Activated CD4-positive, alpha-beta memory T cell treated with anti-CD3 and anti-CD28 coated beads, Interleukin-2, amount 10 ng/mL, durations not matched to agents 7 days and 5 days (primary cell): ENCODE measurements around the gene ALKBH8. TPM values are rescaled to one million over a fixed set of nuclear protein-coding genes. Genes with fewer than 3 reads are reported as not detected.
"Not testable (repeated sequence)": the region's sequence is repeated elsewhere in the genome, so short reads cannot be mapped to it uniquely, and the experiment has no call there.

ENCODE experiments used
- CTCF ChIA-PET: fragments of 350-600 bp; sonication (Branson Sonifier 250); formaldehyde crosslinking; loops from one replicate; lab custom pipeline; 2021; ENCODE audit warnings: antibody characterized with exemption, inconsistent platforms; lab: Charles Lee
- POLR2A ChIA-PET: fragments of 350-600 bp; sonication (Branson Sonifier 250); formaldehyde crosslinking; loops from one replicate; lab custom pipeline; 2021; ENCODE audit warnings: antibody characterized with exemption; lab: Charles Lee
- DNase-seq: peaks from one replicate; pipeline ENCODE4 v3.0.0-alpha.2; 2020
- H3K27ac Mint-ChIP-seq: one replicate; pipeline ENCODE4 v1.8.0; 2021; ENCODE audit warnings: mild to moderate bottlenecking, mixed read lengths
- H3K27me3 Mint-ChIP-seq: one replicate; pipeline ENCODE4 v1.8.0; 2021; ENCODE audit warnings: mixed read lengths
- H3K36me3 Mint-ChIP-seq: one replicate; pipeline ENCODE4 v1.8.0; 2021; ENCODE audit warnings: low read depth, mixed read lengths
- H3K4me1 Mint-ChIP-seq: one replicate; pipeline ENCODE4 v1.8.0; 2021; ENCODE audit warnings: mixed read lengths
- H3K4me3 Mint-ChIP-seq: one replicate; pipeline ENCODE4 v1.8.0; 2021; ENCODE audit warnings: mild to moderate bottlenecking, mixed read lengths
- H3K9me3 Mint-ChIP-seq: one replicate; pipeline ENCODE4 v1.8.0; 2021; ENCODE audit warnings: mixed read lengths
- total RNA-seq, 2 experiments: library from RNA; stranded (reverse); gene quantifications; one replicate each; pipeline ENCODE4 v1.2.3, GENCODE V29; 2021

Gene ALKBH8
- total RNA-seq, 2 experiments from 2014 or later = 7.7 to 8.4 TPM

DNA sequence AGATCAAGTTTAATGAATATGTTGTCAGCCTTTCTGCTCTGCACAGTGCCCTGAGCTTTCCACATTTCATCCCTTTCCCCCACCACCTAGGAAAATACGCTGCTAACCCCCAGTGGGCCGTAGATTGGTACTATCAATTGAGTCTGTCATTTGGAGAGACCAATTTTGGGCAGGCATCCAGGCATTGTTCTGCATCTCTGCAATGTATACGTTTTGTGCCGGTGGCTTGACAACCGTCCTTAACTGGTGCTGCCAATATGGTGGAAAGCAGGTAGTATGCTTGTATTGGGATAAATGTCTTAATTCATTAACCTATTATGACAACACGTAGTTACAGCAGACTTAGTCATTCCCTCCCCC lies 26.7 kb upstream of the ALKBH8 start:
- H3K27me3 Mint-ChIP-seq = peaks cover 78% of the 10 kb centered on the region
- H3K36me3 Mint-ChIP-seq = no peaks in the 10 kb centered on the region
- no peak overlapping the region for H3K27ac Mint-ChIP-seq
- CTCF ChIA-PET = interaction anchor here (0.6 kb wide), 2 partner anchors 16 to 35 kb away, joined by 3 to 4 read pairs; no protein-coding TSS in a partner anchor
- DNase-seq = no peak
- H3K4me1 Mint-ChIP-seq = peaks cover 20% of the 10 kb centered on the region
- no peaks in the 10 kb centered on the region for H3K9me3 Mint-ChIP-seq
- peak overlapping the region; percentile 68 for H3K4me3 Mint-ChIP-seq
- POLR2A ChIA-PET = no interaction called here

DNA sequence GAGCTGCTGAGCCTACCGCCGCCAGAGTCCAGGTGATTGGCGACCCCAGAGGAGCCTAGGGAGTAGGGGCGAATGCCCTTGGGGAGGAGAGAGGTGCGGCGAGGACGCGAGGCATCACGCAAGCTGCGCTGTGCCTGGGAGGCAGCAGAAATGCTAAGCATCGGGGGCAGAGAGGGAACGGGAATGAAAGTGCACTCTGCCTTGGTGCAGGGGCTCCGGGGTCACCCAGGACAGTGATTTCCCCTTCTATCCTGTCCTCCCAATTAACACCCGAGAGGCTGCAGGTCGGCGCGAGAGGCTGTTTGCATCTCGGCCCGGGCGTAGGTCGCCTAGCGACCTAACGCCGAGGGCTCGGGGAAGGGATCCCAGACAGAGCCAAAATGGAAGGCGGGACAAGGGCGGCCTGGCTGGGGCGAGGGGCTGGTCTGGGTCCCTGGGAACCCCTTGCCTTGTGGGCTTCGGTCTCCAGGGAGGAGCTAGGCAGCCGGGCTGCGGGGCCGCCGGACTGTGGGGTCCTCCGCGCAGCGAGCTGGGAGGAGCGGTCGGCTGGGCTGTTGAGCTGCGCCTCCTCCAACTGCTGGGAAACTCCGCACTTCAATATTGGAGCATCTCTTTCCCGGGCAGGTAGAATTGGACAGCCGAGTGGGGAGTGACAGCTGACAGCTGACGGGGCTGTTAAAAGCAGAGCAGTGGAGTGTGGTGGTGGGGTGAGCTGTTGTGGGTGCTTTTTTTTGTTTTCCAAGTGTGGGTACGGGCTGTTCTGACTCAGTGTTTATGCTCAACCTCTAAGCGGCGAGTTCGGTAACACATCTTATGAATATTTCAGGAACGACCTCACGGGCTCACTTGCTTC lies 26.1 kb upstream of the ALKBH8 start:
- ChIA-PET CTCF (interaction anchor here (0.6 kb wide), 2 partner anchors 16 to 35 kb away, joined by 3 to 4 read pairs; no protein-coding TSS in a partner anchor), POLR2A (no interaction called here)
- Mint-ChIP-seq H3K4me3 (peak overlapping the region; percentile 68), H3K9me3 (no peaks in the 10 kb centered on the region), H3K27ac (no peak overlapping the region), H3K4me1 (peaks cover 20% of the 10 kb centered on the region), H3K36me3 (no peaks in the 10 kb centered on the region), H3K27me3 (peaks cover 78% of the 10 kb centered on the region)
- peak; percentile 32 for DNase-seq

DNA sequence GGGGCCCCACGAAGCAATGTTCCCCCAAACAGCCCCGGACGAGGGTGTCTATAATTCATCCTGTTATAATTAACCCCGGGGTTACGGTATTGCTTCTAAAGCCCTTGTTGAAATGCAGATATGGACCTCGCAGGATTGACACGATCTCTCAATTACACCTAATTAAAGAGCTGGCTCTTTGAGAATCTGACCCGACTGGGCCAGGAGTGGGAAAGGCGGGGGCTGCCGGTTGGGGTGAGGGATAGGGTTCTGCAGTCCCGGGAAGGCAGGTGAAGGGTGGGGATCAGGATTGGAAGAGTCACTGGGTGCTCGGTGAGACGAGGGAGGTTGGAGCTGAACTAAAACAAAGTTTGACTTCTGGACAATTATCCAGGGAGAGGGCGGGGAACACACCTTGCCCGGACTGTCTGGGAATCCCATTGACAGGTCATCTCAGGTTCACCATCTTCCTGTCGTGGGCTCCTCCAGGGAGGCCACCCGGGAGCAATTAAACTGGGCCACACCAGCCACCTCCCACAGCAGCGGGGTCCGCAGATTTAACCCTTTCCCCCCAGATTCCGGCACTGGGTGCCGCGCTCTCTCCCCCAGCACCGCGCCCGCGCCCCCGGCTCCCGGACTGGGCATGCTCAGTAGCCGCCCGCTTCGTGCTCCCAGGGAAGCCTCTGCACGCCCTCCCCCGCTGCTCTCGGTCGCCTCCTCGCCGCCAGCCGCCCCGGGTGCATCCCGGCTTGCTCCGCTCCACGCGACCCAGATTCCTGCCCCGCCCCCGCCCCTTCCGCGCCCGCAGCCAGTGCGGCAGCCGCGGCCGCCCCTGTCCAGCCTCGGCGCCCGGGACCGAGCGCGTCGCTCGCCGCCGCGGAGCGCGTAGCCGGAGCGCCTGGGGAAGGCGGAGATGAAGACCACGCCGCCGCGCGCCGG lies 25.2 kb upstream of the ALKBH8 start, which contains the start of gene ELMOD1:
TSS of gene ELMOD1 (plus strand) at position 688 of the 918 bp plus-strand sequence. CDS start 27,043 bp downstream, outside the sequence.
- CTCF ChIA-PET = no interaction called here
- Mint-ChIP-seq H3K27me3 (peaks cover 86% of the 10 kb centered on the region), H3K4me1 (peaks cover 20% of the 10 kb centered on the region), H3K9me3 (no peaks in the 10 kb centered on the region), H3K4me3 (peak within 1 kb of the TSS; percentile 68), H3K36me3 (no peaks in the 10 kb centered on the region), H3K27ac (no peak within 1 kb of the TSS)
- DNase-seq = peak; percentile 32
- POLR2A ChIA-PET = interaction anchor here (1.1 kb wide), 1 partner anchor 20 kb away, joined by 3 read pairs; no protein-coding TSS in a partner anchor

DNA sequence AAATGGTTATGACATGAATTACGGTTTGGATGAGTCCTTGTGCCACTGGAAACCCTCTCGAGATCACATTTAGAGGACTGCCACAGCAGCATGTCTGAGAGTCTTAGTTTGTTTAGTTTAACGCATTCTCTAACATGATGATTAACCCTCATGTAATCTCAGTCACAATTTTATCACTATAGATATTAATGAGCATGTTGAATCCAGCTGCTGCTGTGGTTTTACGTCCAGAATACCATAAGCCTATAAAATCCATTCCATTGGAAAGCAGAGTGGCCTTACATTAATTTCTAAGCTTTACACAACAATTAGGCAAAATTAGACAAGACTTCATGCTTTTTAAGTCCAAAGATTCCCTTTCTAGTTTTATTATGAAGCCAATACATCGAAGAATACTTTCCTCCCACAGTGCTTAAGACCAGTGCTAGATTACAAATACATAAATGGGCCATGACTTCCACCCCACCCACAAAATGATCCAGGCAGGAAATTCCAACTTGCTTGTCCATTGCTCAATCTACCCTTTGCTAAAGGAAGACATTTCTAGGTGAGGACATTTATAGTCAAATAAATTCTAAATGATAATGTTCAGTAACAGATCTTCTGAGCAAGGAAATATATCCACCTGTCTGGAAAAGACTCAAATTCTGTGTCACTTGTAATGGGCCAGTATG lies 21.9 kb upstream of the ALKBH8 start:
- Mint-ChIP-seq H3K27me3 (peaks cover 70% of the 10 kb centered on the region), H3K36me3 (no peaks in the 10 kb centered on the region), H3K4me3 (no peak overlapping the region), H3K27ac (no peak overlapping the region), H3K9me3 (no peaks in the 10 kb centered on the region), H3K4me1 (peaks cover 16% of the 10 kb centered on the region)
- no peak for DNase-seq
- CTCF ChIA-PET = interaction anchor here (1.2 kb wide), 1 partner anchor 11 kb away, joined by 4 read pairs; no protein-coding TSS in a partner anchor
- POLR2A ChIA-PET = no interaction called here

DNA sequence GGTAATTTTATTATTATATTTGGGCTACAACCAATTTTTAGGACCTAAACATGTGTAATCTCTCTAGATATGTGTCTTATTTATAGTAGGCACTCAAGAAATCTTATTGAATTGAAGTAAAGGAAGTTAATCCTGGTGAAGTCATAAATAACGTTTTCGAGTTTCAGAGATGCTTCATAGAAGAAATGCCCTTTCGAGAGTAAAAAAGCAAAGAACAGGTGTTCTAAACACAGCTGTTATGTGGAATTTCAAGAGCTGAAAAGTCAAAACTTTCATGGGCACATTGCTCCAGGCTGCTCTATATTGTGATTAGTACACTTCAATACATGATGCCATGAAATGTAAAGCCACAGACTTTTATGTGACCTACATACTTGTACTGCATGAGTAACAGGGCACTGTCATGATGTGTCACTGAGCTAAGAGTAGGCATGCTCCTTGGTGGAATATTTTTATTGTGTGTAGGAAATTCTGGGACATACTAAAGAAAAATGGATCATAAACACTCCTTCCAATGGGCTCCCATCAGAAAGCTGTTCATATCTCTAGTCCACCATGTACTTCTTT lies 18.2 kb upstream of the ALKBH8 start:
- H3K4me3 Mint-ChIP-seq = no peak overlapping the region
- no peaks in the 10 kb centered on the region for H3K4me1 Mint-ChIP-seq
- no peak overlapping the region for H3K27ac Mint-ChIP-seq
- no peaks in the 10 kb centered on the region for H3K36me3 Mint-ChIP-seq
- ChIA-PET CTCF (interaction anchor here (0.7 kb wide), 1 partner anchor 34 kb away, joined by 3 read pairs; no protein-coding TSS in a partner anchor), POLR2A (no interaction called here)
- H3K27me3 Mint-ChIP-seq = peaks cover 45% of the 10 kb centered on the region
- H3K9me3 Mint-ChIP-seq = no peaks in the 10 kb centered on the region
- no peak for DNase-seq

DNA sequence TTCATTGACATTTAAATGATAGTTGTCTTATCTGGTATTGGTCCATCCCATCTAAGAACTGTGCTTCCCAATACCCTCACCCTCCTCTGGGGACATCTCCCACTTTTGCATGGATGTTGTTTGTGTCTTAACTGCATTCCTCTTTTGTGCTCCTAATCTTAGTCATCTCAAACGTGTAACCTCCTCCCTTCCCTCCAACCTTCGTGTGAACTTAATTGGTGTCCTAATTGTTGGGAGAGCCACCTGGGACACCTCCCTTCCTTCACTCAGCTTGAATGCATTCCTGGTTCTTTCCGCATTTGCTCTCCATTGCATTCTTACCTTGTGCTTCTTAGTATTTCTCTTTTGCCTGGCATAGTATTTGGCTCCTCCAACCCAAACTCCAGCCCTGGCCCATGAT lies 15.6 kb upstream of the ALKBH8 start:
- H3K36me3 Mint-ChIP-seq = no peaks in the 10 kb centered on the region
- H3K4me1 Mint-ChIP-seq = no peaks in the 10 kb centered on the region
- H3K4me3 Mint-ChIP-seq = no peak overlapping the region
- peaks cover 21% of the 10 kb centered on the region for H3K27me3 Mint-ChIP-seq
- no peak for DNase-seq
- no peak overlapping the region for H3K27ac Mint-ChIP-seq
- ChIA-PET POLR2A (no interaction called here), CTCF (no interaction called here)
- H3K9me3 Mint-ChIP-seq = no peaks in the 10 kb centered on the region

DNA sequence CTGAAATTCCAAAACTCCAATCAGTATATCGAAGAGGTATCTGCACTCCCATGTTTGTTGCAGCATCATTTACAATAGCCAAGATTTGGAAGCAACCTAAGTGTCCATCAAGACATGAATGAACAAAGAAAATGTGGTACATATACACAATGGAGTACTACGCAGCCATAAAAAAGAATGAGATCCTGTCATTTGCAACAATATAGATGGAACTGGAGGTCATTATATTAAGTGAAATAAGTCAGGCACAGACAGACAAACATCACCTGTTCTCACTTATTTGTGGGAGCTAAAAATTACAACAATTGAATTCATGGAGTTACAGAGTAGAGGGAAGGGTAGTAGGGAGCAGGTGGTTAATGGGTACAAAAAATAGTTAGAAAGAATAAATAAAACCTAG lies 13.6 kb upstream of the ALKBH8 start:
- CTCF ChIA-PET = interaction anchor here (0.6 to 1.0 kb wide), 2 partner anchors 26 to 110 kb away, joined by 3 to 4 read pairs; no protein-coding TSS in a partner anchor
- H3K9me3 Mint-ChIP-seq, H3K4me3 Mint-ChIP-seq, H3K27ac Mint-ChIP-seq, DNase-seq, H3K36me3 Mint-ChIP-seq, POLR2A ChIA-PET, H3K4me1 Mint-ChIP-seq: not testable (repeated sequence)
- H3K27me3 Mint-ChIP-seq = peaks cover 12% of the 10 kb centered on the region

DNA sequence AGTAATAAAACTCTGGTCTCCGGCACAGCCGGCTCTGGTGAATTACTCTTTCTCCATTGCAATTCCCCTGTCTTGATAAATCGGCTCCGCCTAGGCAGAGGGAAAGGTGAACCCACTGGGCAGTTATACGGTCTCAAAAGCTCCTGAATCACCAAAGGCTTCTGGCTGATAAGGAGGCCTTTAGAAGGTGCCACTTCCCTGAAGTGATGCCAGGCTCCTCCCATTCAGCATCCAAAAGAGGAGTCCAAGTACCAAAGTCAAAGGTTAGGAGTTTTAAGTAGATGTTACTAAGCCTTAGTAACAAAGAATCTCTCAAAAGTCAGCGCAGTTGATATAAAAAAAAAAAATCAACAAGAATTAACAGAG lies 11.8 kb upstream of the ALKBH8 start:
- no peaks in the 10 kb centered on the region for H3K9me3 Mint-ChIP-seq
- no peaks in the 10 kb centered on the region for H3K4me1 Mint-ChIP-seq
- H3K27ac Mint-ChIP-seq = no peak overlapping the region
- DNase-seq = no peak
- POLR2A ChIA-PET = no interaction called here
- no peaks in the 10 kb centered on the region for H3K36me3 Mint-ChIP-seq
- CTCF ChIA-PET = interaction anchor here (0.7 to 3.9 kb wide), 6 partner anchors 10 to 164 kb away, joined by 3 to 27 read pairs (median 4); partner anchors contain the start of gene ALKBH8
- peaks cover 9% of the 10 kb centered on the region for H3K27me3 Mint-ChIP-seq
- H3K4me3 Mint-ChIP-seq = no peak overlapping the region

DNA sequence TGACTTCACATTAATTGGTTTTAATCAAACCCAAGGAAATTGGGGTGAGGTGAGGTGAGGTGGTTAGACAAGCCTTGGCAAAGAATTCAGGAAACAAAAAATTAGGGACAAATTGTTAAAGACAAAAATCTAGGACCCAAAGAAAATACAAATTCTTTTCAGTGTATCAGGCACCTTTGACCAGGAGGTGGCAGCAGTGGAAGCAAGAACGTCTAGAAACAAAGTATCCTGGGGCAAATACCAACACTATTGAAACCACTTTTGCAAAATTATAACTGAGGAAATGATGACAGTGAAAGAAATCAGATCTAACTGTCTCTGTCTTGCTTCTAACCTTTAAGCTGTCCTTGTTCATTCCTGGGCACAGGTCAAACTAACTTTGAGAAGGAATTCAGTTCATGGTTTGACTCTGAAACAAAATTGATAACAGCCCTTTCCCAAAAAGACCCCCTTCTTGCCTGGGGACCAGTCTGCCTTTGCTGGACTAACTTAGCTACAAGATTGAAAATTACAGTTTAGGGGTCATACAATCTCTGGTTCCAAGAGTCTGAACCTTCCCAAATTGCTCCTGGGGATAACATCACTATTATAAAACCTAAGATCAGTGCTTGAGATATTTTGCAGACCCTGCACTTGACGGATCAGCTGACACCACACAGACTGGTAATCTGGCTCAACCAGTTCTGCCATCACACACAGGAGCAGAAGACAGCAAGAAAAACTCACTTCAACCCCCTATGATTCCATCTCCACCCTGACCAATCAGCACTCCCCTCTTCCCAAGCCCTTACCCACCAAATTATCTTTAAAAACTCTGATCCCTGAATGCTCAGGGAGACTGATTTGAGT lies 11.2 kb upstream of the ALKBH8 start:
- H3K36me3 Mint-ChIP-seq, POLR2A ChIA-PET, H3K4me3 Mint-ChIP-seq, H3K27ac Mint-ChIP-seq, H3K9me3 Mint-ChIP-seq, H3K4me1 Mint-ChIP-seq: not testable (repeated sequence)
- peak; percentile 50 for DNase-seq
- H3K27me3 Mint-ChIP-seq = peaks cover 11% of the 10 kb centered on the region
- CTCF ChIA-PET = interaction anchor here (0.7 to 3.9 kb wide), 9 partner anchors 11 to 702 kb away, joined by 3 to 27 read pairs (median 4); partner anchors contain the start of gene ALKBH8

DNA sequence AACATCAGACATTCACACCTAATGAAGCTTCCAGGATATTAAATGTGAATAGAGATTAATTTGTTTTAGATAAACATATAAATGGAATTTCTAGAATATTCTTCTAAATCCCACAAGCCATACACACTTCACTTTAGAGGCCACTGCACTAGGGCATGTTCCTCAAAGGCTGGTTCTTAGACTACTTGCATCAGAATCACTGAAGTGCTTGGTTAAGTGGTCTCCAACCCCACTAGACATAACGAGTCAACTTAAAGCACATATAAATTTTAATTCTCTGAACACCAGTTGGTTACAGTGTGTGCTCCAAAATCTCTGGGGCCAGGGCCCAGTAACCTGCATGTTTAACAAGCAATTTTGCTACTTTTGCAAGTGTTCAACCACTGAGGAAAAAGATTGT lies 7.9 kb upstream of the ALKBH8 start:
- ChIA-PET POLR2A (no interaction called here), CTCF (interaction anchor here (1.0 to 3.9 kb wide), 2 partner anchors 116 kb away, joined by 4 to 27 read pairs; no protein-coding TSS in a partner anchor)
- Mint-ChIP-seq H3K27me3 (peaks cover 6% of the 10 kb centered on the region), H3K9me3 (no peaks in the 10 kb centered on the region), H3K4me3 (no peak overlapping the region), H3K36me3 (no peaks in the 10 kb centered on the region), H3K27ac (no peak overlapping the region), H3K4me1 (no peaks in the 10 kb centered on the region)
- DNase-seq = no peak

DNA sequence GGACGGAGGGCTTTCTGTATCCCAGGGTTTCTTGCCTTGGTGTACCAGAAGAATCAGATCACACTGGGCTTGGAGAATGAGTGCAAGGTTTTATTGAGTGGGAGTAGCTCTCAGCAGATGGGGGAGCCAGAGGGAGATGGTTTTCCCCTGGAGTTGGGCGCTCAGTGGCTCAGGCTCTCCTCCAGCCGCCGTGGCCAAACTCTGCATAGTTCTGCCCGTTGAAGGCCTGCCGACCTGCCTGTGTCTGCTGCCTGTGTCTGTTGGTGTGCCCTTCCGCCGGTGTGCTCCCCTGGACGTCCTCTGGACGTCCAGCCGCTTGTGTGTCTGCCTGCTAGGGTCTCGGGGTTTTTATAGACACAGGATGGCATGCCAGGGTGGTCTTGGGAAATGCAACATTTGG lies 4.5 kb upstream of the ALKBH8 start:
- H3K27ac Mint-ChIP-seq = no peak overlapping the region
- peaks cover 24% of the 10 kb centered on the region for H3K4me1 Mint-ChIP-seq
- H3K36me3 Mint-ChIP-seq = no peaks in the 10 kb centered on the region
- peaks cover 6% of the 10 kb centered on the region for H3K27me3 Mint-ChIP-seq
- H3K9me3 Mint-ChIP-seq = no peaks in the 10 kb centered on the region
- CTCF ChIA-PET = interaction anchor here (0.7 kb wide), 1 partner anchor 120 kb away, joined by 4 read pairs; no protein-coding TSS in a partner anchor
- no peak for DNase-seq
- POLR2A ChIA-PET = no interaction called here
- H3K4me3 Mint-ChIP-seq = no peak overlapping the region
